OCI-LY7 (cell line): Measurements from ENCODE around the gene KCNE5. TPM values are rescaled to one million over a fixed set of nuclear protein-coding genes. Genes with fewer than 3 reads are reported as not detected.
"Not testable (repeated sequence)": the region's sequence is repeated elsewhere in the genome, so short reads cannot be mapped to it uniquely, and the experiment has no call there.

Experiments
- BruUV-seq: library from RNA; stranded (reverse); fragments of 400-500 nt; replicated peaks from 2 replicates; lab custom pipeline; 2021; lab: Mats Ljungman, UMichigan
- CTCF ChIA-PET: fragments of 300-600 bp; sonication (Branson Sonifier 250); formaldehyde crosslinking; loops from one replicate; lab custom pipeline; 2022; ENCODE audit warnings: antibody characterized with exemption; ENCODE audit not compliant: unreplicated experiment; lab: Charles Lee
- POLR2A ChIA-PET: fragments of 300-600 bp; sonication (Branson Sonifier 250); formaldehyde crosslinking; loops from one replicate; lab custom pipeline; 2022; ENCODE audit warnings: antibody characterized with exemption; lab: Charles Lee
- DNase-seq: peaks from one replicate; pipeline ENCODE4 v3.0.0-alpha.2; 2015; ENCODE audit warnings: low spot score
- H2AFZ ChIP-seq: fragments of 200-600 bp; sonication (generic), shearing (Covaris generic); 2 replicates; pipeline ENCODE4 v1.6.1; 2014; ENCODE audit warnings: mild to moderate bottlenecking, antibody characterized with exemption, low read length, moderate library complexity
- H3K27ac ChIP-seq: fragments of 200-600 bp; sonication (generic); 2 replicates; pipeline ENCODE4 v1.5.1; 2014; ENCODE audit warnings: mixed run types, low read depth, mild to moderate bottlenecking, moderate library complexity, low read length, inconsistent platforms; ENCODE audit not compliant: poor library complexity, severe bottlenecking
- H3K36me3 ChIP-seq: fragments of 200-600 bp; sonication (generic); 2 replicates; pipeline ENCODE4 v1.6.1; 2014; ENCODE audit warnings: mild to moderate bottlenecking, antibody characterized with exemption, low read length, moderate library complexity, mixed read lengths; ENCODE audit not compliant: insufficient read depth
- H3K4me1 ChIP-seq: fragments of 200-600 bp; sonication (generic); 2 replicates; pipeline ENCODE4 v1.5.1; 2014; ENCODE audit warnings: mild to moderate bottlenecking, low read length; ENCODE audit not compliant: insufficient read depth, poor library complexity, severe bottlenecking
- H3K4me2 ChIP-seq: fragments of 200-600 bp; sonication (generic); 2 replicates; pipeline ENCODE4 v1.6.1; 2014; ENCODE audit warnings: mild to moderate bottlenecking, low read length
- H3K4me3 ChIP-seq: fragments of 200-600 bp; sonication (generic); 2 replicates; pipeline ENCODE4 v1.5.1; 2014; ENCODE audit warnings: mild to moderate bottlenecking, low read depth, low read length; ENCODE audit not compliant: poor library complexity, severe bottlenecking
- H3K79me2 ChIP-seq: fragments of 200-600 bp; sonication (generic); 2 replicates; pipeline ENCODE4 v1.6.1; 2016; ENCODE audit warnings: low read depth, mild to moderate bottlenecking, low read length, moderate library complexity, mixed read lengths; ENCODE audit not compliant: insufficient read depth
- H3K9me2 ChIP-seq: fragments of 200-600 bp; sonication (generic); 2 replicates; pipeline ENCODE4 v1.6.1; 2016; ENCODE audit warnings: mild to moderate bottlenecking, low read length, mixed read lengths; ENCODE audit not compliant: insufficient read depth
- H3K9me3 ChIP-seq: fragments of 200-600 bp; sonication (generic); 2 replicates; pipeline ENCODE4 v1.6.1; 2014; ENCODE audit warnings: mild to moderate bottlenecking, mixed run types, low read length, mixed read lengths
- H4K20me1 ChIP-seq: fragments of 200-600 bp; sonication (generic); 2 replicates; pipeline ENCODE4 v1.6.1; 2014; ENCODE audit warnings: mild to moderate bottlenecking, antibody characterized with exemption, low read length, moderate library complexity, mixed read lengths; ENCODE audit not compliant: insufficient read depth
- CTCF ChIP-seq: fragments of 200-600 bp; sonication (generic); conservative IDR thresholded peaks from 2 replicates; pipeline ENCODE4 v1.5.1; 2014; ENCODE audit warnings: mild to moderate bottlenecking, antibody characterized with exemption, low read length, moderate library complexity, mixed read lengths
- EZH2phosphoT487 ChIP-seq: fragments of 200-600 bp; sonication (generic); IDR thresholded peaks from 2 replicates; pipeline ENCODE4 v1.6.1; 2018; ENCODE audit warnings: low read depth, borderline replicate concordance, mild to moderate bottlenecking, mixed run types, antibody characterized with exemption, low read length, moderate library complexity, mixed read lengths
- intact Hi-C: fragments of 100-400 bp; cut with micrococcal nuclease; formaldehyde crosslinking; loops from one replicate; pipeline ENCODE4 v1.10.0; 2022; ENCODE audit not compliant: unreplicated experiment
- total RNA-seq, 2 experiments: library from RNA; depleted of rRNA in 1 of 2; stranded (reverse); fragments of >200 nt in 1 of 2; shearing (Covaris generic) in 1 of 2; gene quantifications; 2 replicates each; pipeline ENCODE4 v1.2.3, GENCODE V29; 2014 to 2022

KCNE5 gene
- total RNA-seq, 2 experiments from 2014 or later: not detected

DNA sequence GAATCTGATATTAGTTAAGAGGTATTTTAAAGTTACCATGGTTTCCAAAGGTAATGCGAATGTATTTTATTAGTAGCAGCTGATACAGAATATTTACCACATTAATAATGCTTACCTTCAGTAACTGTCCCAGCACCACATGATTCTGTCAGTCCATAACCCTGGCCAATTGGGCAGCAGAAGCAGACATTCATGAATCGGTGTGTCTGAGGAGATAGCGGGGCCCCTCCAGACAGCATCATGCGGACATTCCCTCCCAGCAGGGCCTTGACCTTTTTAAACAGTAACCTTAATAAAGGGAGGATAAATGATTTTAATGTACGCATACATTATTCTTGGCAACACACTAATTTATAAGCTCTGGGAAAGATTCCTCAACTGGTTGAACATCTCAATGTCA is 43.0 kb upstream of the KCNE5 start:
- Histone ChIP-seq H3K36me3 (peaks cover 58% of the 10 kb centered on the region), H2AFZ (no peak overlapping the region), H3K79me2 (no peaks in the 10 kb centered on the region), H3K27ac (no peak overlapping the region), H3K9me2 (no peaks in the 10 kb centered on the region), H3K4me1 (no peaks in the 10 kb centered on the region), H4K20me1 (no peaks in the 10 kb centered on the region), H3K9me3 (no peaks in the 10 kb centered on the region), H3K4me3 (no peak overlapping the region), H3K4me2 (no peak overlapping the region)
- BruUV-seq: no TSS peak
- no peak for DNase-seq
- ChIA-PET CTCF (no interaction called here), POLR2A (no interaction called here)
- intact Hi-C loops: no loop called here
- TF ChIP-seq EZH2phosphoT487: no peak
- TF ChIP-seq CTCF: no peak

DNA sequence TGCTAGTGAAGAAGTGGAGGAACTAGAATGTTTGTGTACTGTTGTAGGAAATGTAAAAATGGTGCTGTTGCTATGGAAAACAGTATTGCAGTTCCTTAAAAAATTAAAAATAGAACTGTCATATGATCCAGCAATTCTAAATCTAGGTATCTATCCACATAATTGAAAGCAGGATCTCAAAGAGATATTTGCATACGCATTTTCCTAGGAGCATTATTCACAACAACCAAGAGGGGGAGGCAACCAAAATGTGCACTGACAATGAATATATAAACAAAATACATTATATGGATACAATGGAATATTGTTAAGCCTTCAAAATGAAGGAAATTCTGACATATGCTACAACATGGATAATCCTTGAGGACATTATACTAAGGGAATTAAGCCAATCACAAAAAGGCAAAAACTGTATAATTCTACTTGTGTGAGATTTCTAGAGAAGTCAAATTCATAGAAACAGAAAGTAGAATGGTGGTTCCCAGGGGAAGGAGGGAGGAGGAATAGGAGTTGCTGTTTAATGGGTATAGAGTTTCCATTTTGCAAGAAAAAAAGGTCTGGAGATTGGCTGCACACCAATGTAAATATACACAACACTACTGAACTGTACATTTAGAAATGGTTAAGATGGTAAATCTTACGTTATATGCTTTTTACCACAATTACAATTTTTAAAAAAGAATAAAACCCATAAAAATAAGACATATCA is 35.6 kb upstream of the KCNE5 start:
- Histone ChIP-seq H3K36me3 (peaks cover 76% of the 10 kb centered on the region), H3K4me3 (no peak overlapping the region), H3K9me3 (no peaks in the 10 kb centered on the region), H3K9me2 (no peaks in the 10 kb centered on the region), H3K4me2 (no peak overlapping the region), H3K4me1 (no peaks in the 10 kb centered on the region), H4K20me1 (no peaks in the 10 kb centered on the region), H2AFZ (no peak overlapping the region), H3K79me2 (no peaks in the 10 kb centered on the region), H3K27ac (no peak overlapping the region)
- ChIA-PET CTCF (no interaction called here), POLR2A (interaction anchor here (0.9 kb wide), 1 partner anchor 13 kb away, joined by 3 read pairs; no protein-coding TSS in a partner anchor)
- BruUV-seq: no TSS peak
- TF ChIP-seq CTCF: no peak
- no peak for TF ChIP-seq EZH2phosphoT487
- no peak for DNase-seq
- intact Hi-C loops: no loop called here

- BruUV-seq: no TSS peak
- H3K9me3 ChIP-seq: no peaks in the 10 kb centered on the region
- POLR2A ChIA-PET: no interaction called here
- H3K4me2 ChIP-seq: no peak overlapping the region
- H3K4me3 ChIP-seq: no peak overlapping the region
- no peak for TF ChIP-seq EZH2phosphoT487
- no peak for TF ChIP-seq CTCF
- H4K20me1 ChIP-seq: no peaks in the 10 kb centered on the region
- no peak for DNase-seq
- no peaks in the 10 kb centered on the region for H3K9me2 ChIP-seq
- no peak overlapping the region for H3K27ac ChIP-seq
- H3K79me2 ChIP-seq: no peaks in the 10 kb centered on the region
- intact Hi-C loops: no loop called here
- H3K36me3 ChIP-seq: peaks cover 54% of the 10 kb centered on the region
- CTCF ChIA-PET: no interaction called here
- no peaks in the 10 kb centered on the region for H3K4me1 ChIP-seq
- H2AFZ ChIP-seq: no peak overlapping the region
Measured at GRCh38 chrX:109658391-109658790, 33.4 kb upstream of the KCNE5 start.

GRCh38 chrX:109657364-109657763 is 32.4 kb upstream of the KCNE5 start:
- intact Hi-C loops, H4K20me1 ChIP-seq: not testable (repeated sequence)

More at GRCh38 chrX:109657364-109657763, 32.4 kb upstream of the KCNE5 start:
- H3K27ac ChIP-seq, H3K4me2 ChIP-seq, H2AFZ ChIP-seq, H3K9me2 ChIP-seq, DNase-seq, H3K9me3 ChIP-seq, H3K4me3 ChIP-seq, H3K4me1 ChIP-seq, BruUV-seq, H3K79me2 ChIP-seq, CTCF ChIA-PET: not testable (repeated sequence)
- peaks cover 44% of the 10 kb centered on the region for H3K36me3 ChIP-seq
- POLR2A ChIA-PET: interaction anchor here (0.6 kb wide), 1 partner anchor 225 kb away, joined by 5 read pairs; no protein-coding TSS in a partner anchor
